ENCODE data around the gene LRRC4C.

DNA sequence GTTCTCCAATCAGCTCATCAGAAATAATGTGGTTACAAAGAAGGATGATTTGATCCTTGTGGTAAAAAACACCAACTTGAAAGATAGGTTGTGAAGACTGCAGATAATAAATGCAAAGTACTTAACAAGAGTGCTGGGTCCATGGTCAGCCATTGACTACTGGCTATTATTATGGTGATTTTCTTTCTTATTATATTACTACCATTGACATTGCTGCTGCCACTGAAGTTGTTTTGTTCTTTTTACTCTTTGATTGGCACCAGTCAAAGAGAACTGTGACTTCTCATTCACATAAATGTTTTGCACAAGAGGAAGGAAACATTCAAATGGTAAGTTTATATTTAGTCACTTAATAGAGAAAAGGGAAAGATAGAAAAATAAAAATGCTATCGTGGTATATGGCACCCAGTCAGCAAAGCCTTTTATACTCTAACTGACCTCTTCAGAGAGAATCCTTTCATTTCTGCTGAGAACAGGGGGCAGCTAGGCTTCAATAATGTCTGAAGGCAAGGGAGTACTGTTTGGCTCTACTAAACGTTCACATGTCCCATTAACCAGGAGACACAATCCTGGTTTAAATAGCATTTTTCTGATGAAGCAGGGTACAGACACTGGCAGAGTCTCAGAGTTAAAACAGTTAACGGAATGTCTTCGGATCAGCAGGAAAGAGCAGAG, 64.8 kb downstream of the LRRC4C start:
- TF ChIP-seq, protein P1, sequence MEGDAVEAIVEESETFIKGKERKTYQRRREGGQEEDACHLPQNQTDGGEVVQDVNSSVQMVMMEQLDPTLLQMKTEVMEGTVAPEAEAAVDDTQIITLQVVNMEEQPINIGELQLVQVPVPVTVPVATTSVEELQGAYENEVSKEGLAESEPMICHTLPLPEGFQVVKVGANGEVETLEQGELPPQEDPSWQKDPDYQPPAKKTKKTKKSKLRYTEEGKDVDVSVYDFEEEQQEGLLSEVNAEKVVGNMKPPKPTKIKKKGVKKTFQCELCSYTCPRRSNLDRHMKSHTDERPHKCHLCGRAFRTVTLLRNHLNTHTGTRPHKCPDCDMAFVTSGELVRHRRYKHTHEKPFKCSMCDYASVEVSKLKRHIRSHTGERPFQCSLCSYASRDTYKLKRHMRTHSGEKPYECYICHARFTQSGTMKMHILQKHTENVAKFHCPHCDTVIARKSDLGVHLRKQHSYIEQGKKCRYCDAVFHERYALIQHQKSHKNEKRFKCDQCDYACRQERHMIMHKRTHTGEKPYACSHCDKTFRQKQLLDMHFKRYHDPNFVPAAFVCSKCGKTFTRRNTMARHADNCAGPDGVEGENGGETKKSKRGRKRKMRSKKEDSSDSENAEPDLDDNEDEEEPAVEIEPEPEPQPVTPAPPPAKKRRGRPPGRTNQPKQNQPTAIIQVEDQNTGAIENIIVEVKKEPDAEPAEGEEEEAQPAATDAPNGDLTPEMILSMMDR (IDR thresholded peaks at IDR 0.05), result no peak
- TF ChIP-seq POLR2A (IDR thresholded peaks at IDR 0.05), result no peak
